ENCODE results near the gene LETM1.

- TF ChIP-seq CTCF (IDR thresholded peaks at IDR 0.05) (no peak), POLR2A (IDR thresholded peaks at IDR 0.05) (no peak)
Measured at GRCh38 chr4:1815997-1816860, 39.7 kb downstream of the LETM1 start.
